Calu3 (cell line): ENCODE measurements around the gene MAG. TPM values are rescaled to one million over a fixed set of nuclear protein-coding genes. Genes with fewer than 3 reads are reported as not detected.

Experiments used
- BruUV-seq: library from RNA; stranded (reverse); fragments of 400-500 nt; replicated peaks from 2 replicates; lab custom pipeline; 2021; lab: Mats Ljungman, UMichigan
- CTCF ChIA-PET: fragments of 300-600 bp; sonication (Branson Sonifier 250); formaldehyde crosslinking; loops from one replicate; lab custom pipeline; 2022; ENCODE audit warnings: antibody characterized with exemption; lab: Charles Lee
- DNase-seq: peaks from one replicate; pipeline ENCODE4 v3.0.0; 2022
- H3K27ac Mint-ChIP-seq: one replicate; pipeline ENCODE4 v1.8.0; 2022; ENCODE audit warnings: mixed read lengths; ENCODE audit not compliant: unreplicated experiment
- H3K27me3 Mint-ChIP-seq: one replicate; pipeline ENCODE4 v1.8.0; 2022; ENCODE audit warnings: mixed read lengths; ENCODE audit not compliant: unreplicated experiment
- H3K36me3 Mint-ChIP-seq: one replicate; pipeline ENCODE4 v1.8.0; 2022; ENCODE audit warnings: mild to moderate bottlenecking, moderate library complexity, mixed read lengths; ENCODE audit not compliant: insufficient read depth, unreplicated experiment
- H3K4me1 Mint-ChIP-seq: one replicate; pipeline ENCODE4 v1.8.0; 2022; ENCODE audit warnings: mild to moderate bottlenecking, low read depth, mixed read lengths; ENCODE audit not compliant: unreplicated experiment
- H3K4me3 Mint-ChIP-seq: one replicate; pipeline ENCODE4 v1.8.0; 2022; ENCODE audit warnings: mild to moderate bottlenecking, low read depth, moderate library complexity, mixed read lengths; ENCODE audit not compliant: unreplicated experiment
- H3K9me3 Mint-ChIP-seq: one replicate; pipeline ENCODE4 v1.8.0; 2022; ENCODE audit warnings: low read depth, mixed read lengths; ENCODE audit not compliant: unreplicated experiment
- intact Hi-C: fragments of 100-400 bp; cut with micrococcal nuclease; formaldehyde crosslinking; loops from one replicate; pipeline ENCODE4 v1.10.0; 2022; ENCODE audit not compliant: unreplicated experiment
- total RNA-seq: library from RNA; stranded (reverse); gene quantifications from 2 replicates; pipeline ENCODE4 v1.2.3, GENCODE V29; 2022
- TF ChIP-seq, protein P1 (sequence below): fragments of 200-600 bp; IDR thresholded peaks from one replicate; pipeline ENCODE4 v1.8.0; 2022; ENCODE audit warnings: antibody characterized with exemption; ENCODE audit not compliant: unreplicated experiment

Gene MAG
- total RNA-seq, 1 experiment from 2014 or later, result not detected

GRCh38 chr19:35351411-35352176 is 59.6 kb downstream of the MAG start:
- CTCF ChIA-PET, result interaction anchor here (2.6 kb wide), 1 partner anchor 117 kb away, joined by 27 read pairs; no protein-coding TSS in a partner anchor
- H3K27me3 Mint-ChIP-seq, result peaks cover 65% of the 10 kb centered on the region
- TF ChIP-seq, protein P1, sequence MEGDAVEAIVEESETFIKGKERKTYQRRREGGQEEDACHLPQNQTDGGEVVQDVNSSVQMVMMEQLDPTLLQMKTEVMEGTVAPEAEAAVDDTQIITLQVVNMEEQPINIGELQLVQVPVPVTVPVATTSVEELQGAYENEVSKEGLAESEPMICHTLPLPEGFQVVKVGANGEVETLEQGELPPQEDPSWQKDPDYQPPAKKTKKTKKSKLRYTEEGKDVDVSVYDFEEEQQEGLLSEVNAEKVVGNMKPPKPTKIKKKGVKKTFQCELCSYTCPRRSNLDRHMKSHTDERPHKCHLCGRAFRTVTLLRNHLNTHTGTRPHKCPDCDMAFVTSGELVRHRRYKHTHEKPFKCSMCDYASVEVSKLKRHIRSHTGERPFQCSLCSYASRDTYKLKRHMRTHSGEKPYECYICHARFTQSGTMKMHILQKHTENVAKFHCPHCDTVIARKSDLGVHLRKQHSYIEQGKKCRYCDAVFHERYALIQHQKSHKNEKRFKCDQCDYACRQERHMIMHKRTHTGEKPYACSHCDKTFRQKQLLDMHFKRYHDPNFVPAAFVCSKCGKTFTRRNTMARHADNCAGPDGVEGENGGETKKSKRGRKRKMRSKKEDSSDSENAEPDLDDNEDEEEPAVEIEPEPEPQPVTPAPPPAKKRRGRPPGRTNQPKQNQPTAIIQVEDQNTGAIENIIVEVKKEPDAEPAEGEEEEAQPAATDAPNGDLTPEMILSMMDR, result no peak
- H3K4me1 Mint-ChIP-seq, result no peaks in the 10 kb centered on the region
- no TSS peak for BruUV-seq
- no peaks in the 10 kb centered on the region for H3K36me3 Mint-ChIP-seq
- no peaks in the 10 kb centered on the region for H3K9me3 Mint-ChIP-seq
- no peak overlapping the region for H3K4me3 Mint-ChIP-seq
- no peak overlapping the region for H3K27ac Mint-ChIP-seq
- intact Hi-C loops, result loop anchor here (1.0 kb wide), 2 partner anchors 117 to 144 kb away; no protein-coding TSS in a partner anchor
- no peak for DNase-seq

DNA sequence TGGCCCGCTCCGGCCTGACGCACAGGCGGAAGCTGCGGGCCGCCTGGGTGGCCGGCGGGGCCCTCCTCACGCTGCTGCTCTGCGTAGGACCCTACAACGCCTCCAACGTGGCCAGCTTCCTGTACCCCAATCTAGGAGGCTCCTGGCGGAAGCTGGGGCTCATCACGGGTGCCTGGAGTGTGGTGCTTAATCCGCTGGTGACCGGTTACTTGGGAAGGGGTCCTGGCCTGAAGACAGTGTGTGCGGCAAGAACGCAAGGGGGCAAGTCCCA is 60.2 kb downstream of the MAG start:
- Mint-ChIP-seq H3K4me3 (no peak overlapping the region), H3K9me3 (no peaks in the 10 kb centered on the region), H3K36me3 (no peaks in the 10 kb centered on the region), H3K4me1 (no peaks in the 10 kb centered on the region), H3K27me3 (peaks cover 65% of the 10 kb centered on the region), H3K27ac (no peak overlapping the region)
- intact Hi-C loops, result loop anchor here (1.0 kb wide), 2 partner anchors 116 to 143 kb away; no protein-coding TSS in a partner anchor
- TF ChIP-seq, protein P1, result no peak
- DNase-seq, result no peak
- CTCF ChIA-PET, result interaction anchor here (0.6 to 2.6 kb wide), 6 partner anchors 22 to 143 kb away, joined by 3 to 27 read pairs (median 4); partner anchors contain the start of gene USF2
- no TSS peak for BruUV-seq

- no peak overlapping the region for H3K27ac Mint-ChIP-seq
- H3K9me3 Mint-ChIP-seq, result no peaks in the 10 kb centered on the region
- H3K36me3 Mint-ChIP-seq, result no peaks in the 10 kb centered on the region
Observed at GRCh38 chr19:35352448-35353304, 60.7 kb downstream of the MAG start.

DNA sequence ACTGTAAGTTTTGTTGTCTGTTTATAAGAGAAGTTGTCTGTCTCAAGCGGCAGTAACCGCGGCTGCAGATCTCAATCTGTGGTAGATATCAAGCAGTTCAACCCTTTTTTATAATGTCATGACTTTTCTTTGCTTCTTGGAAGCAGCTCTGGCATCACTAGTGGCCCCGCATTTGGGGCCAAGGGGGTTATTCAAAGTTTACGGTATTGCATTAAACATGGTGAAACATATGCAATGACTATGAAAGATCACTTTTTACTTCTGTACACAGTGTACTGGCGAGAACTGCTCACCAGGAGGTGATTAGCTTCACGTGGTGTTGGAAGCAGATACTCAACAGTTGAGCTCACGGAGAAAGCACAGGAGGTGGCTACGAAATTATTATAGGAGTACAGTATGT is 61.7 kb downstream of the MAG start:
- TF ChIP-seq, protein P1, result no peak
- CTCF ChIA-PET, result interaction anchor here (0.7 to 2.6 kb wide), 6 partner anchors 9 to 156 kb away, joined by 3 to 27 read pairs (median 5); no protein-coding TSS in a partner anchor
- no peak overlapping the region for H3K4me3 Mint-ChIP-seq
- intact Hi-C loops, result no loop called here
- H3K27ac Mint-ChIP-seq, result no peak overlapping the region
- no peak for DNase-seq
- no TSS peak for BruUV-seq
- H3K9me3 Mint-ChIP-seq, result no peaks in the 10 kb centered on the region
- H3K27me3 Mint-ChIP-seq, result peaks cover 65% of the 10 kb centered on the region
- no peaks in the 10 kb centered on the region for H3K36me3 Mint-ChIP-seq
- peaks cover 8% of the 10 kb centered on the region for H3K4me1 Mint-ChIP-seq

More at GRCh38 chr19:35352448-35353304, 60.7 kb downstream of the MAG start:
- intact Hi-C loops, result loop anchor here (1.0 kb wide), 2 partner anchors 116 to 143 kb away; no protein-coding TSS in a partner anchor
- BruUV-seq, result no TSS peak
- TF ChIP-seq, protein P1, result peak; percentile 86
- CTCF ChIA-PET, result interaction anchor here (0.6 to 2.6 kb wide), 14 partner anchors 8 to 200 kb away, joined by 3 to 27 read pairs (median 3); partner anchors contain the start of gene USF2
- Mint-ChIP-seq H3K4me1 (peaks cover under 1% of the 10 kb centered on the region), H3K27me3 (peaks cover 65% of the 10 kb centered on the region), H3K4me3 (no peak overlapping the region)
- peak; percentile 80 for DNase-seq
